Fibroblast of the aortic adventitia (primary cell): ENCODE measurements around the gene MRGPRE. TPM values are rescaled to one million over a fixed set of nuclear protein-coding genes. Genes with fewer than 3 reads are reported as not detected.
"Not testable (repeated sequence)": the region's sequence is repeated elsewhere in the genome, so short reads cannot be mapped to it uniquely, and the experiment has no call there.

Experiments used
- DNase-seq: peaks from one replicate; pipeline ENCODE4 v3.0.0-alpha.2; 2010; ENCODE audit warnings: low read depth
- H3K4me3 ChIP-seq: 2 replicates; pipeline ENCODE4 v1.5.1; 2011; ENCODE audit warnings: low read depth, mild to moderate bottlenecking, control low read depth, low read length, moderate library complexity
- CTCF ChIP-seq: IDR thresholded peaks from 2 replicates; pipeline ENCODE4 v1.5.1; 2011; ENCODE audit warnings: mild to moderate bottlenecking, low read length, control low read depth, inconsistent platforms; ENCODE audit not compliant: insufficient read depth
- total RNA-seq: library from RNA; depleted of rRNA; stranded (reverse); fragments of >200 nt; gene quantifications from 2 replicates; pipeline ENCODE4 v1.2.3, GENCODE V29; 2012; ENCODE audit warnings: low replicate concordance

Gene MRGPRE
- not detected in 2 replicates for total RNA-seq

GRCh38 chr11:3231851-3232744, at the start of gene MRGPRE:
Gene MRGPRE (minus strand): TSS chr11:3232417. CDS start chr11:3228799, 3,618 bp downstream.
- H3K4me3 ChIP-seq: no peak within 1 kb of the TSS
- no peak for TF ChIP-seq CTCF
- peak; percentile 18 for DNase-seq

GRCh38 chr11:3281146-3281545, 48.9 kb upstream of the MRGPRE start:
- DNase-seq, H3K4me3 ChIP-seq: not testable (repeated sequence)

- DNase-seq, H3K4me3 ChIP-seq: not testable (repeated sequence)
Observed at GRCh38 chr11:3280662-3281061, 48.4 kb upstream of the MRGPRE start.

- not testable (repeated sequence) for DNase-seq, H3K4me3 ChIP-seq
Observed at GRCh38 chr11:3278922-3279321, 46.7 kb upstream of the MRGPRE start.

GRCh38 chr11:3273629-3274028, 41.4 kb upstream of the MRGPRE start:
- DNase-seq, H3K4me3 ChIP-seq: not testable (repeated sequence)

- not testable (repeated sequence) for DNase-seq, H3K4me3 ChIP-seq
Observed at GRCh38 chr11:3262548-3262947, 30.3 kb upstream of the MRGPRE start.

GRCh38 chr11:3261831-3262230, 29.6 kb upstream of the MRGPRE start:
- DNase-seq, H3K4me3 ChIP-seq: not testable (repeated sequence)

GRCh38 chr11:3257509-3257908, 25.3 kb upstream of the MRGPRE start:
- not testable (repeated sequence) for H3K4me3 ChIP-seq, DNase-seq

- H3K4me3 ChIP-seq, DNase-seq: not testable (repeated sequence)
Observed at GRCh38 chr11:3255241-3255640, 23.0 kb upstream of the MRGPRE start.

GRCh38 chr11:3254773-3255172, 22.6 kb upstream of the MRGPRE start:
- H3K4me3 ChIP-seq, DNase-seq: not testable (repeated sequence)

- no peak for TF ChIP-seq CTCF
- H3K4me3 ChIP-seq: no peak overlapping the region
- DNase-seq: no peak
Observed at GRCh38 chr11:3245071-3245470, 12.9 kb upstream of the MRGPRE start.

GRCh38 chr11:3243880-3244279, 11.7 kb upstream of the MRGPRE start:
- DNase-seq: no peak
- no peak for TF ChIP-seq CTCF
- no peak overlapping the region for H3K4me3 ChIP-seq
